AG04449 (cell line): ENCODE measurements around the gene PDCD2L.

Experiments used
- CTCF ChIA-PET: fragments of 350-600 bp; formaldehyde crosslinking; extraction: SDS; loops from one replicate; lab custom pipeline; 2021; ENCODE audit warnings: antibody characterized with exemption; lab: Yijun Ruan, JAX
- POLR2A ChIA-PET: fragments of 400-600, 350-600 bp; formaldehyde crosslinking; extraction: SDS; loops from one replicate; lab custom pipeline; 2020; ENCODE audit warnings: antibody characterized with exemption, inconsistent platforms; lab: Yijun Ruan, JAX
- DNase-seq: peaks from one replicate; pipeline ENCODE4 v3.0.0-alpha.2; 2010; ENCODE audit warnings: low read depth, low spot score
- H3K4me3 ChIP-seq: 2 replicates; pipeline ENCODE4 v1.5.1; 2011; ENCODE audit warnings: low read depth, mild to moderate bottlenecking, control low read depth, low read length
- CTCF ChIP-seq: IDR thresholded peaks from one replicate; pipeline ENCODE4 v1.5.1; 2011; ENCODE audit warnings: mild to moderate bottlenecking, moderate library complexity, low read length, control low read depth, inconsistent platforms; ENCODE audit not compliant: insufficient read depth; ENCODE audit errors: missing control alignments

The PDCD2L gene

GRCh38 chr19:34370983-34371382 lies 33.2 kb upstream of the PDCD2L start:
- DNase-seq = no peak
- no peak for TF ChIP-seq CTCF
- POLR2A ChIA-PET = no interaction called here
- CTCF ChIA-PET = interaction anchor here (0.7 to 1.5 kb wide), 2 partner anchors 24 to 129 kb away, joined by 3 to 5 read pairs; no protein-coding TSS in a partner anchor
- no peak overlapping the region for H3K4me3 ChIP-seq

- no peak for TF ChIP-seq CTCF
- H3K4me3 ChIP-seq = no peak overlapping the region
- ChIA-PET POLR2A (no interaction called here), CTCF (no interaction called here)
- no peak for DNase-seq
Measured at GRCh38 chr19:34373601-34374288, 30.5 kb upstream of the PDCD2L start.

- TF ChIP-seq CTCF = no peak
- H3K4me3 ChIP-seq = no peak overlapping the region
- no peak for DNase-seq
- CTCF ChIA-PET = no interaction called here
- POLR2A ChIA-PET = no interaction called here
Measured at GRCh38 chr19:34375598-34375997, 28.6 kb upstream of the PDCD2L start.

- no peak for DNase-seq
- CTCF ChIA-PET = no interaction called here
- TF ChIP-seq CTCF = no peak
- H3K4me3 ChIP-seq = no peak overlapping the region
- POLR2A ChIA-PET = interaction anchor here (0.5 to 0.6 kb wide), 2 partner anchors 26 to 60 kb away, joined by 3 read pairs; no protein-coding TSS in a partner anchor
Measured at GRCh38 chr19:34380639-34381241, 23.5 kb upstream of the PDCD2L start.

GRCh38 chr19:34381399-34382251 lies 22.6 kb upstream of the PDCD2L start:
- CTCF ChIA-PET = interaction anchor here (0.9 kb wide), 1 partner anchor 16 kb away, joined by 3 read pairs; no protein-coding TSS in a partner anchor
- DNase-seq = no peak
- TF ChIP-seq CTCF = no peak
- H3K4me3 ChIP-seq = no peak overlapping the region
- POLR2A ChIA-PET = interaction anchor here (0.6 to 0.7 kb wide), 2 partner anchors 61 to 112 kb away, joined by 3 read pairs; no protein-coding TSS in a partner anchor
